K562 (cell line): ENCODE data around the gene COMMD10. TPM values are rescaled to one million over a fixed set of nuclear protein-coding genes. Genes with fewer than 3 reads are reported as not detected.

Source experiments
- ARNT ChIP-seq, 2 experiments: fragments of 450-650 bp; IDR thresholded peaks; 2 replicates each; pipeline ENCODE4 v1.6.1; 2016; ENCODE audit warnings: mild to moderate bottlenecking in 1 of 2
- ELF1 ChIP-seq: fragments of 200-800 bp; sonication (Bioruptor generic); IDR thresholded peaks from 2 replicates; pipeline ENCODE4 v1.6.1; 2016; ENCODE audit warnings: missing genetic modification characterization, missing compliant biosample characterization
- LCOR ChIP-seq: sonication (generic); formaldehyde crosslinking; IDR thresholded peaks from 2 replicates; pipeline ENCODE4 v1.8.0; 2022; ENCODE audit warnings: mild to moderate bottlenecking, missing genetic modification reagents
- MYBL2 ChIP-seq, 2 experiments: fragments of 450-650 bp in 1 of 2; sonication (generic) in 1 of 2; formaldehyde crosslinking in 1 of 2; IDR thresholded peaks; 2 replicates each; pipeline versions ENCODE4 v1.6.1 to v1.8.1; 2017 to 2022; ENCODE audit warnings: borderline replicate concordance in 1 of 2, inconsistent platforms in 1 of 2, low read depth in 1 of 2, mild to moderate bottlenecking in 1 of 2, missing genetic modification reagents in 1 of 2, moderate library complexity in 1 of 2
- RBM39 ChIP-seq: fragments of 200-400 bp; formaldehyde crosslinking; optimal IDR thresholded peaks from 2 replicates; pipeline ENCODE3; 2018; ENCODE audit warnings: low read depth, low read length
- ZC3H11A ChIP-seq: IDR thresholded peaks from 2 replicates; pipeline ENCODE4 v1.6.1; 2012; ENCODE audit warnings: low read depth, low read length, improper control_type of control experiment
- ZNF143 ChIP-seq: sonication (generic); formaldehyde crosslinking; IDR thresholded peaks from 2 replicates; pipeline ENCODE4 v1.9.0; 2022; ENCODE audit warnings: mild to moderate bottlenecking, missing genetic modification reagents
- polyA plus RNA-seq, 8 experiments: library from polyadenylated mRNA; depleted of rRNA in 4 of 8; stranded (reverse) in 5 of 8; unstranded in 3 of 8; fragments of >200 nt; fragmentation: Nextera tagmentation in 2 of 8; fragmentation: Illumina TruSeq in 1 of 8; extraction: Ambion mirVana in 2 of 8; extraction: Trizol in 1 of 8; gene quantifications; 2 replicates each; pipeline versions ENCODE4 v1.2.1 to v1.2.3, GENCODE V29; 2011 to 2014; ENCODE audit warnings: inconsistent platforms in 1 of 8, missing spikeins in 1 of 8
- total RNA-seq, 7 experiments: library from RNA; depleted of rRNA in 6 of 7; stranded (reverse); fragments of >200 nt in 6 of 7; fragmentation: Illumina TruSeq in 2 of 7; extraction: Trizol in 2 of 7; gene quantifications; 2 replicates each; pipeline versions ENCODE4 v1.2.1 to v1.2.3, GENCODE V29; 2011 to 2021; ENCODE audit warnings: low replicate concordance in 1 of 7
- TF ChIP-seq, protein P1 (sequence below): fragments of 250-450 bp; sonication (Bioruptor Pico); IDR thresholded peaks from 2 replicates; pipeline ENCODE4 v1.8.0; 2022; ENCODE audit warnings: moderate library complexity, mild to moderate bottlenecking, inconsistent platforms
- TF ChIP-seq, protein P2 (sequence below): IDR thresholded peaks from 3 replicates; pipeline ENCODE4 v1.6.1; 2011; ENCODE audit warnings: borderline replicate concordance, mild to moderate bottlenecking; ENCODE audit not compliant: insufficient read length, insufficient read depth
- TF ChIP-seq, protein P3 (sequence below): fragments of 450-650 bp; IDR thresholded peaks from 2 replicates; pipeline ENCODE4 v1.6.1; 2016; ENCODE audit warnings: borderline replicate concordance

Gene COMMD10
- total and polyA plus RNA-seq, 9 of the 15 experiments (the other 6 are each of a cell fraction or from before 2014, with no cell fraction given) = 17.9 to 101 (median 28.0) TPM

DNA sequence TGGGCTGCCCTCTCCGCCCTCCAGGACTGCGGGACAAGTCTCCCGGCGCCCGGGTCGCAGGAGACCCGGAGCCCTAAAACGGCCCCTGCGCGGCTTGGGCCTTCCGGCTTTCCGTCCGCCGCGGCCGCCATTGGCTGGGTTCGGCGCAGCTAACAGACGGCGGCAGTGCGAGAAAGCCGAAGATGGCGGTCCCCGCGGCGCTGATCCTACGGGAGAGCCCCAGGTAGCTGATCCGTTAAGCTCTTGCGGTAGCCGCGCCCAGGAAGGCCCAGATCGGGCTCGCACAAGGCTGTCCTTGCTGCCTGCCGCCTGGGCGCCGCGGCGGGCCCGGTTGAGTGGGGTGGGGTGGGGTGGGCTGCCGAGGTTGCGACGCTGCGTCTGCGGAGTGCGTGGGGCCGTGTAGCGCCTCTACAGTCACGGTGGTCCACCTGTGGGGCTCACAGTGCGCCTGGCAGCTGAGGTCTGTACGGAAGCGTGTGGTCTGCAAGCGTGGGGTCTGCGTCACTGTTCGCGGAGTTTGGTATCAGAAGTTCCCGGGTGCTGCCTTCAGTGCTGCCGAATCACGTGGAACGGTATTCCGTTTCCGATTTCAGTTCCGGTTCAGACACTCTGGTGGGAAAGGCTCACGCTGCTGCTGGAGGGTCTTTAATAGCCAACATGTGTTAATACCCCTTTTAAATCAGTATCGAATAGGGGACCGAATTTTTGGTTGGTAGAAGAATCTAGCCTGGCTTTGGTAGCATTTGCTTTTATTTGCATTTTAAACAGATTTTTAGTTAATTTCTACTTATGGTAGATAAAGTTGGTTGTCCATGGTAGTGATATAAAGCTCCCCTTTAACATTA is at the start of gene COMMD10 (continued):
- TF ChIP-seq MYBL2 (IDR thresholded peaks at IDR 0.05; ENCODE audit: low read depth) (0 out of 2 replicates have a peak, but pooled peaks have one; percentile 6), MYBL2 (CRISPR knock-in tag; IDR thresholded peaks at IDR 0.05; ENCODE audit: borderline replicate concordance) (no peak), ZNF143 (CRISPR knock-in tag) (no peak), LCOR (CRISPR knock-in tag) (peak; percentile 47; the same call in 1 of the 2 replicates), ZC3H11A (no peak), RBM39 (no peak), ARNT (IDR thresholded peaks at IDR 0.05) (no peak), ELF1 (tag) (peak; percentile 71)
- TF ChIP-seq, protein P1, sequence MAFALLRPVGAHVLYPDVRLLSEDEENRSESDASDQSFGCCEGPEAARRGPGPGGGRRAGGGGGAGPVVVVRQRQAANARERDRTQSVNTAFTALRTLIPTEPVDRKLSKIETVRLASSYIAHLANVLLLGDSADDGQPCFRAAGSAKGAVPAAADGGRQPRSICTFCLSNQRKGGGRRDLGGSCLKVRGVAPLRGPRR (CRISPR knock-in tag) = no peak
- TF ChIP-seq, protein P2, sequence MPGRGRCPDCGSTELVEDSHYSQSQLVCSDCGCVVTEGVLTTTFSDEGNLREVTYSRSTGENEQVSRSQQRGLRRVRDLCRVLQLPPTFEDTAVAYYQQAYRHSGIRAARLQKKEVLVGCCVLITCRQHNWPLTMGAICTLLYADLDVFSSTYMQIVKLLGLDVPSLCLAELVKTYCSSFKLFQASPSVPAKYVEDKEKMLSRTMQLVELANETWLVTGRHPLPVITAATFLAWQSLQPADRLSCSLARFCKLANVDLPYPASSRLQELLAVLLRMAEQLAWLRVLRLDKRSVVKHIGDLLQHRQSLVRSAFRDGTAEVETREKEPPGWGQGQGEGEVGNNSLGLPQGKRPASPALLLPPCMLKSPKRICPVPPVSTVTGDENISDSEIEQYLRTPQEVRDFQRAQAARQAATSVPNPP = no peak
- TF ChIP-seq, protein P3, sequence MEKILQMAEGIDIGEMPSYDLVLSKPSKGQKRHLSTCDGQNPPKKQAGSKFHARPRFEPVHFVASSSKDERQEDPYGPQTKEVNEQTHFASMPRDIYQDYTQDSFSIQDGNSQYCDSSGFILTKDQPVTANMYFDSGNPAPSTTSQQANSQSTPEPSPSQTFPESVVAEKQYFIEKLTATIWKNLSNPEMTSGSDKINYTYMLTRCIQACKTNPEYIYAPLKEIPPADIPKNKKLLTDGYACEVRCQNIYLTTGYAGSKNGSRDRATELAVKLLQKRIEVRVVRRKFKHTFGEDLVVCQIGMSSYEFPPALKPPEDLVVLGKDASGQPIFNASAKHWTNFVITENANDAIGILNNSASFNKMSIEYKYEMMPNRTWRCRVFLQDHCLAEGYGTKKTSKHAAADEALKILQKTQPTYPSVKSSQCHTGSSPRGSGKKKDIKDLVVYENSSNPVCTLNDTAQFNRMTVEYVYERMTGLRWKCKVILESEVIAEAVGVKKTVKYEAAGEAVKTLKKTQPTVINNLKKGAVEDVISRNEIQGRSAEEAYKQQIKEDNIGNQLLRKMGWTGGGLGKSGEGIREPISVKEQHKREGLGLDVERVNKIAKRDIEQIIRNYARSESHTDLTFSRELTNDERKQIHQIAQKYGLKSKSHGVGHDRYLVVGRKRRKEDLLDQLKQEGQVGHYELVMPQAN = peak; percentile 67; the same call in 1 of the 2 replicates
- TF ChIP-seq, all 486 proteins: peak for 120
